Measurements from ENCODE around the gene ITSN1.

DNA sequence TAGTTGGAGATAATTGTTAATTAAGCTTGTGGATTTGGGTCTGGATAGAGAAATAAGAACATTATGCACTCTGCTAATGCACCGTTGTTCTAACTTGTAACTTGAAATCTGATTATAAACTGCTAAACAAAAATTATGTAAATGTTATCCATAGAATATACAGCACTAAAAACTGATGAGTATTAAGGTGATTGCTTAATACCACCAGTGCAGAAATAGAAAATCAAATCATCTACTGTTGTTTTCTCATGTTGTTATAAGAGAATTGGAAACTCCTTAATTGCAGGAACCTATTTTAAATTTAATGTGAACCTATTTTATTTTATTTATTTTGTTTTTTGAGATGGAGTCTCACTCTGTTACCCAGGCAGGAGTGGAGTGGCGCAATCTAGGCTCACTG lies 125.7 kb downstream of the ITSN1 start:
- TF ChIP-seq, protein P1, sequence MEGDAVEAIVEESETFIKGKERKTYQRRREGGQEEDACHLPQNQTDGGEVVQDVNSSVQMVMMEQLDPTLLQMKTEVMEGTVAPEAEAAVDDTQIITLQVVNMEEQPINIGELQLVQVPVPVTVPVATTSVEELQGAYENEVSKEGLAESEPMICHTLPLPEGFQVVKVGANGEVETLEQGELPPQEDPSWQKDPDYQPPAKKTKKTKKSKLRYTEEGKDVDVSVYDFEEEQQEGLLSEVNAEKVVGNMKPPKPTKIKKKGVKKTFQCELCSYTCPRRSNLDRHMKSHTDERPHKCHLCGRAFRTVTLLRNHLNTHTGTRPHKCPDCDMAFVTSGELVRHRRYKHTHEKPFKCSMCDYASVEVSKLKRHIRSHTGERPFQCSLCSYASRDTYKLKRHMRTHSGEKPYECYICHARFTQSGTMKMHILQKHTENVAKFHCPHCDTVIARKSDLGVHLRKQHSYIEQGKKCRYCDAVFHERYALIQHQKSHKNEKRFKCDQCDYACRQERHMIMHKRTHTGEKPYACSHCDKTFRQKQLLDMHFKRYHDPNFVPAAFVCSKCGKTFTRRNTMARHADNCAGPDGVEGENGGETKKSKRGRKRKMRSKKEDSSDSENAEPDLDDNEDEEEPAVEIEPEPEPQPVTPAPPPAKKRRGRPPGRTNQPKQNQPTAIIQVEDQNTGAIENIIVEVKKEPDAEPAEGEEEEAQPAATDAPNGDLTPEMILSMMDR (IDR thresholded peaks at IDR 0.05): no peak
- TF ChIP-seq POLR2A (IDR thresholded peaks at IDR 0.05): no peak
